Activated CD4-positive, alpha-beta T cell treated with anti-CD3 and anti-CD28 coated beads, Interleukin-2, amount 10 ng/mL, durations not matched to agents 24 days and 14 days (primary cell): ENCODE data around the gene C5orf46. TPM values are rescaled to one million over a fixed set of nuclear protein-coding genes. Genes with fewer than 3 reads are reported as not detected.
"Not testable (repeated sequence)": the region's sequence is repeated elsewhere in the genome, so short reads cannot be mapped to it uniquely, and the experiment has no call there.

Experiments
- DNase-seq: peaks from one replicate; pipeline ENCODE4 v3.0.0; 2022
- H3K27ac Mint-ChIP-seq: one replicate; pipeline ENCODE4 v1.8.0; 2022; ENCODE audit warnings: mild to moderate bottlenecking, mixed read lengths
- H3K27me3 Mint-ChIP-seq: one replicate; pipeline ENCODE4 v1.8.0; 2022; ENCODE audit warnings: mixed read lengths
- H3K36me3 Mint-ChIP-seq: one replicate; pipeline ENCODE4 v1.8.0; 2022; ENCODE audit warnings: low read depth, mild to moderate bottlenecking, mixed read lengths
- H3K4me1 Mint-ChIP-seq: one replicate; pipeline ENCODE4 v1.8.0; 2021; ENCODE audit warnings: mixed read lengths
- H3K4me3 Mint-ChIP-seq: one replicate; pipeline ENCODE4 v1.8.0; 2022; ENCODE audit warnings: mild to moderate bottlenecking, moderate library complexity, mixed read lengths
- H3K9me3 Mint-ChIP-seq: one replicate; pipeline ENCODE4 v1.8.0; 2021; ENCODE audit warnings: mixed read lengths
- intact Hi-C: fragments of 100-400 bp; cut with micrococcal nuclease; formaldehyde crosslinking; loops from one replicate; pipeline ENCODE4 v1.15.1; 2023
- total RNA-seq: library from RNA; stranded (reverse); gene quantifications from 2 replicates; pipeline ENCODE4 v1.2.3, GENCODE V29; 2022

Gene C5orf46
- total RNA-seq: not detected in 2 replicates

DNA sequence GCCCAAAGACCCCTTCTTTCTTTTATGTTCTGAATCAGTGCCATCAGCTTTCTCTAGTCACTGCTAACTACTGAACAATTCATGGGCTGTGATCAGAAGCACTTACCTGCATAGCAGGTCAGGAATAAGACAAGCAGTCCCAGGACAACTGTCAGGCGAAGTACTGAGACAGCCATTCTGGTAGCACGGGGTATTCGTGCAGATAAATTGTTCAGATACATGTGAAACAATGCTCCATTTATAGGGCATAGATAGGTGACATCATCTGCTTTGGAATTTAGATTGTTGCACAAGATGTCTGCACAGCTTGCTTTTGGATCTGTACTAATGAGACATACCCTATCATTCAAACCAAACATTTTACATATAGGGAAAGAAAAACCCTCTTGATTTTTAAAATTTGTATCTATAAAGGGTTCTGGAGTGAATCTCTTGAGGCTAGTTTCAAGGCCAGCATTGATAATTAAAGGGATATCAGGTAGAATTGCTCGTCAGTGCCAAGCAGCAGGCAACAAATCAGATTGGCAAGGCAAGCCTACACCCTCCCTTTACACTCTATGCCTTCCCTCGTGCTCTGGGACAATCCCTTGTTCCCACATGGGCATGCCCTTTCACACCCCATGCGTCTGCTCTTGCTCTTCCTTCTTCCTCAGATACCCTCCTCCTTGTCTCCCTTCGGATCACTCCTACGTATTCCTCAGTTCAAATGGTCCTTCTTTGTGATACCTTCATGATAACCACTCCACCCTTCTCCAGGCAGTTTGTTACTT is at the start of gene C5orf46:
TSS of gene C5orf46 (minus strand) at position 213 of the 770 bp plus-strand sequence. CDS start at position 176, 37 bp downstream.
- H3K27ac Mint-ChIP-seq: no peak within 1 kb of the TSS
- no peaks in the 10 kb centered on the region for H3K9me3 Mint-ChIP-seq
- DNase-seq: no peak
- intact Hi-C loops: no loop called here
- no peak within 1 kb of the TSS for H3K4me3 Mint-ChIP-seq
- H3K27me3 Mint-ChIP-seq: no peaks in the 10 kb centered on the region
- no peaks in the 10 kb centered on the region for H3K4me1 Mint-ChIP-seq
- no peaks in the 10 kb centered on the region for H3K36me3 Mint-ChIP-seq

DNA sequence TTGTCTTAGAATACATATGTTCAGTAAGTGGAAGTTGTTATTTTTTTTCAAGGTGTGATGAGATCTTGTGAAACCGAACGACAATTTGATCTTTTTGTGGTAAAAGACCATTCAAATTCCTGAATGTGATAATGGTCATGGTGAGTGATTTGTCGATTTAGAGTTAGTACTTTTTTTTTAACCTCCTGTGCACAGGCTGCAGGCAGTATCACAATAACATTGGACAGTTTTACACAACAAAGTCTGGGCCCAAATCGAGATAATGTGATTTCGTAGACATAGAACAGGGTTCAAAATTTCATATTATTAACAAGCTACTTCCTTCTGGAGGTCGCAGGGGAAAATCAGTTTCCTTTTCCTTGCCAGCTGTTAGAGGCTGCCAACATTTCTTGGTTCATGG is 48.6 kb upstream of the C5orf46 start:
- no peaks in the 10 kb centered on the region for H3K9me3 Mint-ChIP-seq
- no peaks in the 10 kb centered on the region for H3K4me1 Mint-ChIP-seq
- H3K27ac Mint-ChIP-seq: no peak overlapping the region
- no peaks in the 10 kb centered on the region for H3K36me3 Mint-ChIP-seq
- intact Hi-C loops: loop anchor here (5.0 kb wide), 1 partner anchor 777 kb away; no protein-coding TSS in a partner anchor
- H3K4me3 Mint-ChIP-seq: no peak overlapping the region
- H3K27me3 Mint-ChIP-seq: no peaks in the 10 kb centered on the region
- DNase-seq: no peak

DNA sequence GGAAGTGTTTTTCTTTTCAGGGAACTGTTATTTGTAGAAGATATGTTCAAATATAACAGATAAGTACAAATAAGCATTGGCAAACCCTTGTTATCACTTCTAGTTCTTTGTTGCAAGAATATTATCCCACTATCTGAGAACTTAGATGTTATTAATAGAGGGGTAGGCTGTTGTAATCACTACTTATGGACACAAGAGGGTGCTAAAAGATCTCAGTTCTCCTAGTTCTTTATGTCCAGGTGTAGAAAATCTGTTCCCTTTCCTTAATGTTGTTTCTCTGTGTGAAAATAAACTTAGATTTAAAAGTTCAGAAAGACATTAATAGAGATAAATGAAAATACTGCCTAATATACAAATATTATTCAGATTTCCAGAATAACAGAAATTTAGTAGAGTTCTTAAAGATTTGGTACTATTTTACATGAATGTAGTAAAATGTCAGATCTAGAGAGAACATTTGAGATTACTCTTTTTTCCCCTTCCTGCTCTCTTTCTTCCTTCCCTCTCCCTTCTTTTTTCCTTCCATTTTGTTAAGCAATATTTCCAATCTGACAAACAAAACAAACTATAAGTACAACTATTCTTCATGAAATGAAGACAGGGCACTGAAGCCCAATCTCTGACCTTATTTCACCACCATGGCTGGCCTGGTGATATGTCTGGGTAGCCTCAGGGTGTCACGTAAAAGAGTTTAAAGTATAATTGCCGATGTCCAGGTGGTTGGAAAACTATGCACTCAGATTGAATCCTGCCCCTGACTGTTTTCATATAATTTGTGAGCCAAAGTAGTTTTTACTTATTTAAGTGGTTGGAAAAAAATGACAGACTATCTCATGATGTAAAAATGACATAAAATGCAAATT is 43.6 kb upstream of the C5orf46 start:
- no peak for DNase-seq
- Mint-ChIP-seq H3K27ac (no peak overlapping the region), H3K36me3 (no peaks in the 10 kb centered on the region), H3K4me1 (no peaks in the 10 kb centered on the region), H3K27me3 (no peaks in the 10 kb centered on the region), H3K4me3 (no peak overlapping the region), H3K9me3 (no peaks in the 10 kb centered on the region)
- intact Hi-C loops: loop anchor here (5.0 kb wide), 1 partner anchor 782 kb away; no protein-coding TSS in a partner anchor

DNA sequence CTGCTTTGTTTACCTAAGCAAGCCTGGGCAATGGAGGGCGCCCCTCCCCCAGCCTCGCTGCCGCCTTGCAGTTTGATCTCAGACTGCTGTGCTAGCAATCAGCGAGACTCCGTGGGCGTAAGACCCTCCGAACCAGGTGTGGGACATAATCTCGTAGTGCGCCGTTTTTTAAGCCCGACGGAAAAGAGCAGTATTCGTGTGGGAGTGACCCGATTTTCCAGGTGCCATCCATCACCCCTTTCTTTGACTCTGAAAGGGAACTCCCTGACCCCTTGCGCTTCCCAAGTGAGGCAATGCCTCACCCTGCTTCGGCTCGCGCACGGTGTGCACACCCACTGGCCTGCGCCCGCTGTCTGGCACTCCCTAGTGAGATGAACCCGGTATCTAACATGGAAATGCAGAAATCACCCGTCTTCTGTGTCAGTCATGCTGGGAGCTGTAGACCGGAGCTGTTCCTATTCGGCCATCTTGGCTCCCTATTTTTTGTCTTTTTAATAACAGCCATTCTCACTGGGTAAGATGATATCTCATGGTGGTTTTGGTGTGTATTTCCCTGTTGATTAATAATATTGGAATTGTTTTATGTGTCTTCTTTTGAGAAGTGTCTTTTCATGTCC is 40.4 kb upstream of the C5orf46 start:
- not testable (repeated sequence) for H3K27me3 Mint-ChIP-seq

DNA sequence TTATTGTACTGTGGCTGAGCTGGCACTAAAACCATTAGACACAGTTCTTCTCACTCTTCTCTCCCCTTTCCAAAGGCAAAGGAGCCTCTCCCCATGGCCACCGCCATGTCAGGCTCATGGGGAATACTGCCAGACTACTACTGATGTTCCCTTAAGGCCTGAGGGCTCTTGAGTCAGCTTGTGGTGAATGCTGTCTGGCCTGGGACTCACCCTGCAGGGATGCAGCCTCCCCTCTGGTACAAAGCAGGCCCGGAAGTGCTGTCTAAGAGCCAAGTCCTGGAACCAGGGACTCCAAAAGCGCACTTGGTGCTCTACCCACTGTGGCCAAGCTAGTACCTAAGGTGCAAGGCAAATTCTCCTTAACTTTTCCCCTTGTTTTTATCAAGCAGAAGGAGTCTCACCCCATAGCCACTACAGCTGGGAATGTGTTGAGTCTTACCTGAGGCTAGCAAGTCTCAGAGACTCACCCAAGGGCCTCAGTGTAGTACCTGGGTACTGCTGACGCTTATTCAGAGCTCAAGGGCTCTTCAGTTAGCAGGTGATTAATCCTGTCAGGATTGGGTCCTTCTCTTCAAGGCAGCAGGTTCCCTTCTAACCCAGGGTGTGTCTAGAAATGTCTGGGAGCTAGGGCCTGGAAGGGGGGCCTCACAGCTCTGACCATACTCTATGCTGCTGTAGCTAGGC is 33.2 kb upstream of the C5orf46 start:
- intact Hi-C loops: no loop called here
- Mint-ChIP-seq H3K36me3 (no peaks in the 10 kb centered on the region), H3K27ac (no peak overlapping the region), H3K27me3 (no peaks in the 10 kb centered on the region), H3K4me3 (no peak overlapping the region), H3K4me1 (no peaks in the 10 kb centered on the region), H3K9me3 (no peaks in the 10 kb centered on the region)
- DNase-seq: no peak

More for the DNA sequence above, 40.4 kb upstream of the C5orf46 start:
- H3K9me3 Mint-ChIP-seq, H3K4me1 Mint-ChIP-seq, H3K36me3 Mint-ChIP-seq, H3K4me3 Mint-ChIP-seq, intact Hi-C loops, DNase-seq, H3K27ac Mint-ChIP-seq: not testable (repeated sequence)

DNA sequence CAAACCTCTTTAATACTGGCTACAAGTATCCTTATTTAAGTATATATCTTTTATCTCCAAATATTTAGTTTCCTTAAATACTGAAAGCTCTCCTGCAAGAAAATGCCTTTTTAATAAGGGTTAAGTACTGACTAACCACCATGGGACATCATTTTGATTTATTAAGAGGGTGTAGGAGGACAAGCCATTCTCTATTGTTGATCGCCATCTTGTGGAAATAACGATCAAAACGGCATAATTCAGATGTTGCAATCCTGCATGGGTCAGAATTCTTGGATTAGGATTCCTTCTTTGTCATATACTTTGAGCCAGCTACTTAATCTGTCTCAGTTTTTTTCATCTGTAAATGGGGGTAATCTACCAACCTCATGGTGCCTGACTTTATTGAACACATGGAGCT is 28.7 kb upstream of the C5orf46 start:
- DNase-seq: no peak
- H3K9me3 Mint-ChIP-seq: no peaks in the 10 kb centered on the region
- no peak overlapping the region for H3K4me3 Mint-ChIP-seq
- no peaks in the 10 kb centered on the region for H3K4me1 Mint-ChIP-seq
- no peaks in the 10 kb centered on the region for H3K36me3 Mint-ChIP-seq
- intact Hi-C loops: no loop called here
- H3K27me3 Mint-ChIP-seq: no peaks in the 10 kb centered on the region
- no peak overlapping the region for H3K27ac Mint-ChIP-seq

DNA sequence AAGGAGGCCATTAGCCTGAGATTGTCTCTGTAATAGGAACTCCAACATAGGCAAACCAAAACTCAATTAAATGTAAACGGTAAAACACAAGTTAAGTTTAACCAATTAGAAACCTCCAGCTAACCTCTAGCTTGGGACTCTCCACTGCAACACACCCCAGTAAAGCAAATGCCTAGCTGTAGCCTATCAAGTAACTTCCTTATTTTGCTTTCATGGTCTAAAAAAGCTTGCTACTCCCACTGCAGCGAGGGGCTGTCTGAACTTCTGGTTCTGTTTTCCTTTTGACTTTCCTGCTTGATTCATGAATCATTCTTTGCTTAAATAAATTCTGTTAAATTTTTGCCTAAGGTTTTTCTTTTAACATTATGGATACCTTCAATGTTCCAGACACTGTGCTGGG is 24.4 kb upstream of the C5orf46 start:
- no peak for DNase-seq
- no peaks in the 10 kb centered on the region for H3K4me1 Mint-ChIP-seq
- no peaks in the 10 kb centered on the region for H3K36me3 Mint-ChIP-seq
- intact Hi-C loops: no loop called here
- no peak overlapping the region for H3K27ac Mint-ChIP-seq
- H3K27me3 Mint-ChIP-seq: no peaks in the 10 kb centered on the region
- H3K9me3 Mint-ChIP-seq: no peaks in the 10 kb centered on the region
- no peak overlapping the region for H3K4me3 Mint-ChIP-seq

DNA sequence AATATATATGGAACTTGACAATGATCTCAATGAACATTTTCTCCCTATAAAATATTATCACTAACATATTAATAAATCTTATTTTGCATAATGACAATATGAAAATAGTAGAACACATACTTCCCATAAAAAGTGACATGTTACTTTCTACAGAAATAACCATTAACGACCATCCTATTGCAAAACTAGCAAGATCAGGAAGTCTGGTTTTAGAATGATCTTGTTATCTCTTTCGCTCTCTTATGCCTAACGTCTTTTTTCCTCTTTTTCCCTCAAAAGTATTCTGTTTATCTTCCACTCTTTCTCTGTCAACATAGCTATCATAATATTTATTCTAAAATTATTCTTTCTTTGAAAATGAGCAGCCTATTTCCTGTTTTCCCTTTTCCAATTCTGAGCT is 21.6 kb upstream of the C5orf46 start:
- H3K9me3 Mint-ChIP-seq: no peaks in the 10 kb centered on the region

DNA sequence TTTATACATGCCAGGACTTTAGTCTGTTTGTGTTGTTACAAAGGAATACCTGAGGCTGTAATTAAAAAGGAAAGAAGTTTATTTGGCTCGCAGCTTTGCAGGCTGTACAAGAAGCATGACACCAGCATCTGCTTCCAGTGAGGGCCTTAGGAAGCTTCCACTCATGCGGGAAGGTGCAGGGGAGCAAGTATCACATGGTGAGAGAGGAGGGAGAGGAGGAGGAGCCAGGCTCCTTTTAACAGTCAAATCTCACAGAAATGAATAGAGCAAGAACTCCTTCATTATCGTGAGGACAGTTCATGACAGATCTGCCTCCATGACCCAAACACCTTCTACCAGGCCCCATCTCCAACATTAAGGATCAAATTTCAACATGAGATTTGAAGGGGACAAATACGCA is 18.7 kb upstream of the C5orf46 start:
- Mint-ChIP-seq H3K4me3 (no peak overlapping the region), H3K4me1 (no peaks in the 10 kb centered on the region)
- intact Hi-C loops: no loop called here

More for the DNA sequence above, 21.6 kb upstream of the C5orf46 start:
- Mint-ChIP-seq H3K4me1 (no peaks in the 10 kb centered on the region), H3K36me3 (no peaks in the 10 kb centered on the region), H3K27ac (no peak overlapping the region), H3K4me3 (no peak overlapping the region), H3K27me3 (no peaks in the 10 kb centered on the region)
- DNase-seq: no peak
- intact Hi-C loops: no loop called here

DNA sequence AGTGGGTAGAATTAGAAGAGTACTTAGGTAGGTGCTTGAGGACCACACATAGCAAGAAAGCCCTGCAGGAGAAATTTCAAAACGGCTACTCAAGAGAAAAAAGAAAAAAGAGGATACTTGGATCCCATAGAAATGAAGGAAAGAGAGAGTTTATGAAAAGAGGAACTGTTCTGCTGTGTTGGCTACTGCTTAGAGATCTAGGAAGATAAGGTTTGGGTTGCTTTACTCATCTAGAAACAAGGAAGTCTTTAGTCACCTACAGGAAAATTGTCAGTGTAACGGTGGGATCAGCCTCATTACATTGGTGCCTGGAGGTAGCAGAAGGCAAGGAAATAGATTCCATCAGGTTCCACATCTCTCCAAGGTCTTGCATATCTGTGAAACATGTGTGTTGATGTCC is 14.8 kb upstream of the C5orf46 start:
- intact Hi-C loops: no loop called here
- H3K4me1 Mint-ChIP-seq: no peaks in the 10 kb centered on the region
- no peak overlapping the region for H3K27ac Mint-ChIP-seq
- no peaks in the 10 kb centered on the region for H3K9me3 Mint-ChIP-seq
- no peaks in the 10 kb centered on the region for H3K36me3 Mint-ChIP-seq
- H3K4me3 Mint-ChIP-seq: no peak overlapping the region
- no peak for DNase-seq
- H3K27me3 Mint-ChIP-seq: no peaks in the 10 kb centered on the region

More for the DNA sequence above, 18.7 kb upstream of the C5orf46 start:
- Mint-ChIP-seq H3K9me3 (no peaks in the 10 kb centered on the region), H3K36me3 (no peaks in the 10 kb centered on the region), H3K27ac (no peak overlapping the region), H3K27me3 (no peaks in the 10 kb centered on the region)
- no peak for DNase-seq

DNA sequence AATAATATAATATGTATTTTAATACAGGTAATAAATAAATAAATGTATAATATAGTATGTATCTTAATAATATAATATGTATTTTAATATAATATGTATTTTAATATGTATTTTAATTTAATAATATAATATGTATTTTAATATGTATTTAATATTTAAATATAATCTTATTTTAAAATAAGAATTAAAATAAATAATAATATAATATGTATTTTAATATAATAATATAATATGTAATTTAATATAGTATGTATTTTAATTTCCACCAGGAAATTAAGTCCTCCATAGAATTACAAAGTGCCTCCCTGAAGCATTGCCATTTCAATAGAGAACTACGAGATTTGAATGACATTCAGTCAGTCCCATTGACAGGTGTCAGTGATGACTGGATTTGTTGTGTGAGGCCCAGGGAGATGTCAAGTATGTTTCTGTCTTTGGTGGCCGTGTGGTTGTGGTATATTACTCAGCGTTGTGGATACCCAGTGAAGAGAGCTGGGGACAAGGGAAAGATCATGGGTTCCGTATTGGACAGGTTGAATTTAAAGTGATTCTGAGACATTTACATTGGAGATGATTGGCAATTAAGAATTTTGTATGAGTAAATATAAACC is 14.2 kb upstream of the C5orf46 start:
- no peaks in the 10 kb centered on the region for H3K9me3 Mint-ChIP-seq
- no peak overlapping the region for H3K4me3 Mint-ChIP-seq

DNA sequence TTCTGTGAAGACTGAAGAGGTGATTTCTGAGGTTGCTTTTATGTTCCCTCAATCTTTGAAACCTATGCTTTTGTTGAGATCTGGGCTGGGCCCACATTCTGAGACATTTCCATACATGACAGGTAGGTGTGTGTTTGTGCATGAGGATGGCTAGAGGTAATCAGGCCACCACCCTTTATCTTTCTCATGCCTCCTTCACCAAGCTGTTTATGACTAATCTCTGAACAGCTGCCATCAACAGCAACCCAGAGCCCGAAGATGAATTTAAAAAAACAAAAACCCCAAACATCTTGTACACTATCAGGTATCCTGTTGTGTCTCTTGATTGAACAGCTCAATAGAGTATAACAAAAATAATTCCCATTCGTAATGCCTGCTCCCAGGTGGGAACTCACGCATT is 12.6 kb upstream of the C5orf46 start:
- Mint-ChIP-seq H3K9me3 (no peaks in the 10 kb centered on the region), H3K36me3 (no peaks in the 10 kb centered on the region), H3K4me3 (no peak overlapping the region), H3K4me1 (no peaks in the 10 kb centered on the region), H3K27me3 (no peaks in the 10 kb centered on the region), H3K27ac (no peak overlapping the region)
- intact Hi-C loops: no loop called here
- DNase-seq: no peak

More for the DNA sequence above, 14.2 kb upstream of the C5orf46 start:
- no peaks in the 10 kb centered on the region for H3K4me1 Mint-ChIP-seq
- no peaks in the 10 kb centered on the region for H3K27me3 Mint-ChIP-seq
- intact Hi-C loops: no loop called here
- no peak overlapping the region for H3K27ac Mint-ChIP-seq
- DNase-seq: no peak
- H3K36me3 Mint-ChIP-seq: no peaks in the 10 kb centered on the region

DNA sequence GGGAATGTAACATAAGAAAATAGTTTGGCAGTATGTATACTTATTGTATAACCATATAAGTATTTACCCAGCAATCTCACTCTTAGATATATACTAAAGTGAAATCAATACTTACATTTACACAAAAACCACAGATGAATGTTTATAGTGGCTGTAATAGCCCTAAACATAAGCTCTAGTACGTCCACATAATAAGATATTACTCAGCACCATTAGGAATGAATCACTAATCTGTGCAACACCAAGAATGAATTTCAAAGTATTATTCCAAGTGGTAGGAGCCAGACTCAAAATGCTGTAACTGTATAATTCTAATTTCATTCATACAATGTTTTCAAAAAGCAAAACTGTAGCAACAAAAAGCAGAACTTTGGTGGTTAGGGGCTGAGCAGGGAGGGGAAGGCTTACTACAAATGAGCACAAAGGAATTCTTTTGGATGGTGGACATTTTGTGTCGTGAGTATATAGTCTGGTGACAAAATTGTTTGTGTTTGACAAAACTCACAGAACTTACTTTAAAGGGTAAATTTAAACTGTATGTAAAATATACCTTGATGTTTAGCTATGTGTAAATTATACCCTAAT is 11.9 kb upstream of the C5orf46 start:
- H3K27me3 Mint-ChIP-seq: peaks cover 2% of the 10 kb centered on the region
- intact Hi-C loops: no loop called here
- DNase-seq: no peak
- H3K4me1 Mint-ChIP-seq: no peaks in the 10 kb centered on the region
- no peak overlapping the region for H3K27ac Mint-ChIP-seq
- H3K9me3 Mint-ChIP-seq: no peaks in the 10 kb centered on the region
- H3K4me3 Mint-ChIP-seq: no peak overlapping the region
- no peaks in the 10 kb centered on the region for H3K36me3 Mint-ChIP-seq
